AG09309 (cell line): ENCODE measurements around the gene LIMCH1.
"Not testable (repeated sequence)": the region's sequence is repeated elsewhere in the genome, so short reads cannot be mapped to it uniquely, and the experiment has no call there.

ENCODE experiments used
- DNase-seq: peaks from one replicate; pipeline ENCODE4 v3.0.0-alpha.2; 2010; ENCODE audit warnings: low read depth
- H3K4me3 ChIP-seq: 2 replicates; pipeline ENCODE4 v1.5.1; 2011; ENCODE audit warnings: mild to moderate bottlenecking, low read depth, low read length, moderate library complexity; ENCODE audit not compliant: control insufficient read depth
- CTCF ChIP-seq: IDR thresholded peaks from 2 replicates; pipeline ENCODE4 v1.5.1; 2011; ENCODE audit warnings: mild to moderate bottlenecking, low read depth, low read length, inconsistent platforms; ENCODE audit not compliant: insufficient read depth, control insufficient read depth; ENCODE audit errors: missing control alignments

LIMCH1 gene

GRCh38 chr4:41638866-41639265 lies 100.9 kb downstream of the LIMCH1 start:
- no peak for TF ChIP-seq CTCF
- DNase-seq = no peak
- H3K4me3 ChIP-seq = no peak overlapping the region

GRCh38 chr4:41639291-41639690 lies 101.3 kb downstream of the LIMCH1 start:
- TF ChIP-seq CTCF = no peak
- no peak overlapping the region for H3K4me3 ChIP-seq

GRCh38 chr4:41640906-41641305 lies 102.9 kb downstream of the LIMCH1 start:
- no peak for DNase-seq

More at GRCh38 chr4:41639291-41639690, 101.3 kb downstream of the LIMCH1 start:
- no peak for DNase-seq

GRCh38 chr4:41642746-41643145 lies 104.8 kb downstream of the LIMCH1 start:
- H3K4me3 ChIP-seq, DNase-seq: not testable (repeated sequence)

More at GRCh38 chr4:41640906-41641305, 102.9 kb downstream of the LIMCH1 start:
- no peak for TF ChIP-seq CTCF
- H3K4me3 ChIP-seq = no peak overlapping the region

- no peak for TF ChIP-seq CTCF
- DNase-seq = no peak
- H3K4me3 ChIP-seq = no peak overlapping the region
Observed at GRCh38 chr4:41643331-41643730, 105.4 kb downstream of the LIMCH1 start.

GRCh38 chr4:41644288-41644914 lies 106.4 kb downstream of the LIMCH1 start:
- no peak overlapping the region for H3K4me3 ChIP-seq
- peak; percentile 64 for TF ChIP-seq CTCF

GRCh38 chr4:41644915-41645295 lies 106.9 kb downstream of the LIMCH1 start:
- H3K4me3 ChIP-seq = no peak overlapping the region
- TF ChIP-seq CTCF = no peak
- no peak for DNase-seq

More at GRCh38 chr4:41644288-41644914, 106.4 kb downstream of the LIMCH1 start:
- DNase-seq = no peak
